BJ (cell line): Measurements from ENCODE around the gene STPG1. TPM values are rescaled to one million over a fixed set of nuclear protein-coding genes. Genes with fewer than 3 reads are reported as not detected.

Experiments used
- CTCF ChIA-PET: fragments of 350-600 bp; formaldehyde crosslinking; extraction: SDS; loops from one replicate; lab custom pipeline; 2021; ENCODE audit warnings: antibody characterized with exemption, inconsistent platforms; lab: Yijun Ruan, JAX
- POLR2A ChIA-PET: fragments of 300-600 bp; sonication (Branson Sonifier 250); formaldehyde crosslinking; extraction: SDS; loops from one replicate; lab custom pipeline; 2021; ENCODE audit warnings: antibody characterized with exemption; lab: Charles Lee
- DNase-seq: peaks from one replicate; pipeline ENCODE4 v3.0.0-alpha.2; 2011; ENCODE audit warnings: low read depth
- H3K27me3 ChIP-seq: 2 replicates; pipeline ENCODE4 v1.6.0; 2011; ENCODE audit warnings: low read length; ENCODE audit not compliant: control insufficient read depth, insufficient read depth
- H3K36me3 ChIP-seq: 2 replicates; pipeline ENCODE4 v1.5.1; 2011; ENCODE audit warnings: low read length; ENCODE audit not compliant: control insufficient read depth, insufficient read depth
- H3K4me3 ChIP-seq: 2 replicates; pipeline ENCODE4 v1.5.1; 2011; ENCODE audit warnings: low read depth, mild to moderate bottlenecking, control low read depth, low read length
- polyA plus RNA-seq: library from polyadenylated mRNA; depleted of rRNA; stranded (reverse); fragments of >200 nt; gene quantifications from 2 replicates; pipeline ENCODE4 v1.2.3, GENCODE V29; 2011
- TF ChIP-seq, protein P1 (sequence below): IDR thresholded peaks from 2 replicates; pipeline ENCODE4 v1.5.1; 2011; ENCODE audit warnings: low read depth, mild to moderate bottlenecking, control low read depth, inconsistent platforms, low read length, moderate library complexity; ENCODE audit not compliant: insufficient read depth

The STPG1 gene
- polyA plus RNA-seq, 1 experiment, result 10.3 TPM

DNA sequence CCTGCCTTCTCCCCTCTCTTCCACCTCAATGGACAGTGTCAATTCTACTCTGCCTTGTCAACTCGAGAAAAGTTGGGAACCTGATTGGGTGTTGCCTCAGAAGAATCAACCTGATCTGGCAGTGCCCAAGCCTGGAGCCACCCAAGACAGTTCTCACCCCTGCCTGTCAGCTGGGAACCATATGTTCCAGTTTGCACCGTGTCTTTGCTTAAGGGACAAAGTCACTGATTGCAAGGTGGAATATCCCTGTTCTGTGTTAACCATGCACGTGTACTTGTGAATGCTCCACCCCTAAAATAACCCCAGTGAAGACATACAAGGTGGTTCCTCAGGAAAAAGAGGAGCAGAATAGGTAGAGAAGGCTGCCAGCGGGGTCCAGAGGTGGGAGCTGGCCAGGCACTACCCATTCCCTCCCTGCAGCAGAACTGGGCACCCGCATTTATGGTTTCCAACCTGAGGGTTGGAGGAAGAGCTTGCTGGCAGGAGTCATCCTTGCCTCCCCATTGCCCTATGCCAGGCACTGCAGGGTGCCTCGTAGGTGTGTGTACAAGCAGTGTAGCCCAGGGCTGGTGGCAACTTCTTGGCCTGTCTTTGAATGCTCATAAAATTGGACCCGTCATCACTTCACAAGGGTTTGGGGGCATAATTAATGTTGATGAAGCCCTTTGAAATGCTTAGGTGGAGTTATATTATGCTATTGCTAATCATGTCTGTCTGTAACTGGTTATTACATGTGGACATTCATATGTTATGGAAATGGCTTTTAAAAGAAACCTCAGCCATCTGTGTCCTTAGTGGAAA lies 13.4 kb upstream of the STPG1 start:
- DNase-seq, result no peak
- ChIA-PET POLR2A (interaction anchor here (0.6 kb wide), 1 partner anchor 9 kb away, joined by 5 read pairs; no protein-coding TSS in a partner anchor), CTCF (no interaction called here)
- H3K27me3 ChIP-seq, result no peaks in the 10 kb centered on the region
- H3K4me3 ChIP-seq, result no peak overlapping the region
- TF ChIP-seq, protein P1, sequence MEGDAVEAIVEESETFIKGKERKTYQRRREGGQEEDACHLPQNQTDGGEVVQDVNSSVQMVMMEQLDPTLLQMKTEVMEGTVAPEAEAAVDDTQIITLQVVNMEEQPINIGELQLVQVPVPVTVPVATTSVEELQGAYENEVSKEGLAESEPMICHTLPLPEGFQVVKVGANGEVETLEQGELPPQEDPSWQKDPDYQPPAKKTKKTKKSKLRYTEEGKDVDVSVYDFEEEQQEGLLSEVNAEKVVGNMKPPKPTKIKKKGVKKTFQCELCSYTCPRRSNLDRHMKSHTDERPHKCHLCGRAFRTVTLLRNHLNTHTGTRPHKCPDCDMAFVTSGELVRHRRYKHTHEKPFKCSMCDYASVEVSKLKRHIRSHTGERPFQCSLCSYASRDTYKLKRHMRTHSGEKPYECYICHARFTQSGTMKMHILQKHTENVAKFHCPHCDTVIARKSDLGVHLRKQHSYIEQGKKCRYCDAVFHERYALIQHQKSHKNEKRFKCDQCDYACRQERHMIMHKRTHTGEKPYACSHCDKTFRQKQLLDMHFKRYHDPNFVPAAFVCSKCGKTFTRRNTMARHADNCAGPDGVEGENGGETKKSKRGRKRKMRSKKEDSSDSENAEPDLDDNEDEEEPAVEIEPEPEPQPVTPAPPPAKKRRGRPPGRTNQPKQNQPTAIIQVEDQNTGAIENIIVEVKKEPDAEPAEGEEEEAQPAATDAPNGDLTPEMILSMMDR, result no peak
- H3K36me3 ChIP-seq, result no peaks in the 10 kb centered on the region; the same call in 1 of the 2 replicates

DNA sequence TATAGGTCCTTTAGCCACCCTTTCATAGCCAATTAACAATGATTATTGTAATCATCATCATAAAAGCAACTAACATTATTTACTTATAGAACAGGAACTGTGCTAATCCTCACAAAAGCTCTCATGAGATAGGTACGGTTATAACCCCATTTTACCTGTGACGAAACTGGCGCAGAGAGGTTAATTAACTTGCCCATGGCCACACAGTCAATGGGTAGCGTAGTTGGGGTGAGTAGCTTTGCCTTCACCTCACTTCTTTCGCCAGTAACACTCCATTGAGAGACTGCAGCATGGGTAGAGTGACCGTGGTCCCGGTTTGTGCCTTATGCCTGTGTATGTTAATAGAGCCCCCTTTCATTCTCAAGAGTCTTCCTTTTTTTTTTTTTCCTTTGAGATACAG lies 12.3 kb upstream of the STPG1 start:
- ChIA-PET POLR2A (no interaction called here), CTCF (interaction anchor here (0.8 kb wide), 1 partner anchor 10 kb away, joined by 3 read pairs; no protein-coding TSS in a partner anchor)
- H3K27me3 ChIP-seq, result no peaks in the 10 kb centered on the region
- TF ChIP-seq, protein P1, result no peak
- H3K4me3 ChIP-seq, result no peak overlapping the region
- H3K36me3 ChIP-seq, result no peaks in the 10 kb centered on the region; the same call in 1 of the 2 replicates
- no peak for DNase-seq

DNA sequence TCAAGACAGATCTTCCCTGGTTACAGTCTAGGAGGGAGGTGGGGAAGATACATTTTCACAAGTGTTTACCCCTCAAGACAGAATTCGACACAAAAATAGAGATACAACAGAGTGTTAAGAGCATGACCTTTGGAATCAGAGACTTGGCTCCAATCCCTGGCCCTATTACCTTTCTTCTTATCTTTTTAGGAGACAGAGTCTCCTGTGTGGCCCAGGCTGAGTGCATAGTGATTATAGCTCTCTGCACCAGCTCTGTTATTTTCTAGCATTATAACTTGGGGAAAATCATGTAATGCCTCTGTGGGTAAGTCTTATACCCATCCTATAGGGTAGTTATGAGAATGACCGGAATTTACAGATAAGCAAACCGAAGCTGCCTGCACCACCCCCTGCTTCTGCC lies 11.9 kb upstream of the STPG1 start:
- CTCF ChIA-PET, result interaction anchor here (0.8 to 1.2 kb wide), 4 partner anchors 10 to 275 kb away, joined by 3 read pairs; no protein-coding TSS in a partner anchor
- DNase-seq, result no peak
- POLR2A ChIA-PET, result no interaction called here
- Histone ChIP-seq H3K4me3 (no peak overlapping the region), H3K27me3 (no peaks in the 10 kb centered on the region), H3K36me3 (no peaks in the 10 kb centered on the region; the same call in 1 of the 2 replicates)
- TF ChIP-seq, protein P1, result no peak

DNA sequence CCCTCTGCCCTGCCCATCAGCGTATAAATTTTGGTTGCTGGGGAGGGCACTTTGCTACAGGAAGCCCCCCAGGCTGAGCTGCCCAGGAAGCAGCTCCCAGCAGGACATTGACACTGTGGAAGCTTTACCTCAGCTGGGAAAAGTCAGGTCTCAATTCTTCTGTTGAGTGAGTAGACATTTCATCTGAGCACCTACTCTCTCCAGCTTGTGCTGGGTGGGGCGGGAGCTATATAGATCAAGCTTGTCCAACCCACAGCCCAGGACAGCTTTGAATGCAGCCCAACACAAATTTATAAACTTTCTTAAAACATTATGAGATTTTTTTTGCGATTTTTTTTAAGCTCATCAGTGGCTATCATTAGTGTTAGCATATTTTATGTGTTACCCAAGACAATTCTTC lies 11.4 kb upstream of the STPG1 start:
- H3K27me3 ChIP-seq, result no peaks in the 10 kb centered on the region
- TF ChIP-seq, protein P1, result no peak
- DNase-seq, result no peak
- ChIA-PET POLR2A (interaction anchor here (0.5 kb wide), 1 partner anchor 80 kb away, joined by 11 read pairs; no protein-coding TSS in a partner anchor), CTCF (interaction anchor here (0.6 to 1.2 kb wide), 4 partner anchors 20 to 1151 kb away, joined by 3 read pairs; no protein-coding TSS in a partner anchor)
- no peaks in the 10 kb centered on the region; the same call in 1 of the 2 replicates for H3K36me3 ChIP-seq
- H3K4me3 ChIP-seq, result no peak overlapping the region

DNA sequence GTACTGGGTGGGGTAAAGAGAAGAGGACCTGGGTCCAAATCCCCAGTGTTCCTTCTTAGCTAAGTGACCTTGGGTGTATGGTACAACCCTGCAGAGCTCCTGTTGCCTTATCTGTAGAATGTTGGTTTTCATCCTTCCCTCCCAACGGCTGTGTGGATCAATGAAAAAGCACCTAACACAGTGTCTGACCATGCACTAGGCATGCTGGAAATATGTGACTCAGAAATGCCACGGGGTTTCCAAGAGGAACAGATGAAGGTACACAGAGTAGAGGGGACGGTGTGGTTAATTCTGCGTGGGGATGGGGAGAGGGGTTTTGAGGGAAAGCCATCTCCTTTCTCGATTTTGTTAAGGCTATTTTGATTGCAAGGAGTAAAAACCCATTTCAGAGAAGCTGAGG lies 10.6 kb upstream of the STPG1 start:
- CTCF ChIA-PET, result interaction anchor here (0.6 to 1.2 kb wide), 2 partner anchors 21 to 50 kb away, joined by 3 to 5 read pairs; no protein-coding TSS in a partner anchor

More for the DNA sequence above, 10.6 kb upstream of the STPG1 start:
- POLR2A ChIA-PET, result interaction anchor here (0.7 kb wide), 1 partner anchor 19 kb away, joined by 3 read pairs; no protein-coding TSS in a partner anchor
- TF ChIP-seq, protein P1, result no peak
- DNase-seq, result no peak
- H3K4me3 ChIP-seq, result no peak overlapping the region
- no peaks in the 10 kb centered on the region for H3K27me3 ChIP-seq
- peaks cover 2% of the 10 kb centered on the region; the same call in 1 of the 2 replicates for H3K36me3 ChIP-seq
